ENCODE results near the gene TMEM144. TPM values are rescaled to one million over a fixed set of nuclear protein-coding genes. Genes with fewer than 3 reads are reported as not detected.

TMEM144 gene
- total RNA-seq (10 to 100 TPM in 3 of 7 donors, 1 to 10 TPM in 4; 5.6 to 14.9 (median 9.0) TPM), polyA plus RNA-seq (1 to 10 TPM; 5.4 to 8.4 TPM)
- long read RNA-seq, donor 1, partial matches to known transcripts = 0 of 6 reads
- long read RNA-seq, donor 1, other reads (novel, unspliced or antisense) = 2 of 6 reads
- long read RNA-seq, donor 2 = 0 reads
- long read RNA-seq, donor 3, transcript TMEM144-201 (13 exons, 3,442 nt) = major isoform, 5 of 9 reads
- long read RNA-seq, donor 3, partial matches to known transcripts = 1 of 9 reads
- long read RNA-seq, donor 3, other reads (novel, unspliced or antisense) = 3 of 9 reads

GRCh38 chr4:158209825-158210807 is at the start of gene TMEM144:
Gene TMEM144, plus strand, starts transcription at chr4:158210486. Its CDS starts 2,182 bp downstream, at chr4:158212668.
- Histone ChIP-seq H3K9me3 (no peaks in the 10 kb centered on the region), H3K36me3 (no peaks in the 10 kb centered on the region), H3K4me3 (peak within 1 kb of the TSS; percentile 37), H3K27me3 (no peaks in the 10 kb centered on the region), H3K27ac (peak within 1 kb of the TSS; percentile 91 to 93), H3K4me1 (ENCODE audit: insufficient read depth) (peaks cover 2% of the 10 kb centered on the region)
- WGBS, 3 donors = 11 to 12% (median 11%) methylated on average over 34 of the region's 34 CpGs
- peak; percentile 87 to 92 (median 91) for DNase-seq
- intact Hi-C loops (cut with DNase I) = no loop called here
- TF ChIP-seq POLR2A (IDR thresholded peaks at IDR 0.05) = peak; percentile 40
- peak in 1 of 3 donors; percentile 36 for TF ChIP-seq CTCF (IDR thresholded peaks at IDR 0.05)
- TF ChIP-seq EP300 (IDR thresholded peaks at IDR 0.05) = no peak

- H3K27ac ChIP-seq = peak overlapping the region in 1 of 2 donors; percentile 10
- H3K9me3 ChIP-seq = no peaks in the 10 kb centered on the region
- no peak for DNase-seq
- H3K36me3 ChIP-seq = no peaks in the 10 kb centered on the region
- H3K4me3 ChIP-seq = no peak overlapping the region
- WGBS, 3 donors = 9 to 11% (median 11%) methylated on average over 6 of the region's 6 CpGs
- H3K4me1 ChIP-seq (ENCODE audit: insufficient read depth) = peaks cover 19% of the 10 kb centered on the region
- TF ChIP-seq CTCF (IDR thresholded peaks at IDR 0.05) (no peak), POLR2A (IDR thresholded peaks at IDR 0.05) (no peak), EP300 (IDR thresholded peaks at IDR 0.05) (no peak)
- no peaks in the 10 kb centered on the region for H3K27me3 ChIP-seq
- intact Hi-C loops (cut with DNase I) = loop anchor here in 1 of 4 donors (10.0 kb wide), 1 partner anchor 67 kb away; no protein-coding TSS in a partner anchor
Observed at GRCh38 chr4:158161551-158162354, 48.5 kb upstream of the TMEM144 start.

DNA sequence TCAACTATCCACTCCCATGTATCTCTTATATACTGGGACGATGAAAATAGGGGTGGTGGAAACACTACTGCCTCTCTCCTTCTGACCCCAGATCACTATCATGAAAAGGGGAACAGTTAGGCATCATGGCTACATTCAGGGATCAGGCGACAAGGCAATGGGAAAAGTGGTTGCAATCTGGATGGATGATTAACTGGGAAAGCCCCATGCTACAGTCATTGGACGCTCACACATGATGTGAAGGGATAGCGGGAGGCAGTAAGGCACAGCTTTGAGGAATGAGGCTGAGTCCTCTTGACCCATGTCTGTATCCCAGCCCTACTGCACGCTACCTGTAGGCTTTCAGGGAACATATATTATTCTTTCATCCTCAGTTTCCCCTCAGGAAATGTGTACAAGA is 47.7 kb upstream of the TMEM144 start:
- Histone ChIP-seq H3K9me3 (no peaks in the 10 kb centered on the region), H3K4me1 (ENCODE audit: insufficient read depth) (peaks cover 19% of the 10 kb centered on the region), H3K4me3 (no peak overlapping the region), H3K27ac (no peak overlapping the region), H3K27me3 (no peaks in the 10 kb centered on the region), H3K36me3 (no peaks in the 10 kb centered on the region)
- WGBS, 3 donors = 91 to 94% (median 92%) methylated on average over 5 of the region's 5 CpGs
- DNase-seq = no peak
- intact Hi-C loops (cut with DNase I) = loop anchor here in 1 of 4 donors (10.0 kb wide), 1 partner anchor 68 kb away; no protein-coding TSS in a partner anchor
- TF ChIP-seq EP300 (IDR thresholded peaks at IDR 0.05) = no peak

DNA sequence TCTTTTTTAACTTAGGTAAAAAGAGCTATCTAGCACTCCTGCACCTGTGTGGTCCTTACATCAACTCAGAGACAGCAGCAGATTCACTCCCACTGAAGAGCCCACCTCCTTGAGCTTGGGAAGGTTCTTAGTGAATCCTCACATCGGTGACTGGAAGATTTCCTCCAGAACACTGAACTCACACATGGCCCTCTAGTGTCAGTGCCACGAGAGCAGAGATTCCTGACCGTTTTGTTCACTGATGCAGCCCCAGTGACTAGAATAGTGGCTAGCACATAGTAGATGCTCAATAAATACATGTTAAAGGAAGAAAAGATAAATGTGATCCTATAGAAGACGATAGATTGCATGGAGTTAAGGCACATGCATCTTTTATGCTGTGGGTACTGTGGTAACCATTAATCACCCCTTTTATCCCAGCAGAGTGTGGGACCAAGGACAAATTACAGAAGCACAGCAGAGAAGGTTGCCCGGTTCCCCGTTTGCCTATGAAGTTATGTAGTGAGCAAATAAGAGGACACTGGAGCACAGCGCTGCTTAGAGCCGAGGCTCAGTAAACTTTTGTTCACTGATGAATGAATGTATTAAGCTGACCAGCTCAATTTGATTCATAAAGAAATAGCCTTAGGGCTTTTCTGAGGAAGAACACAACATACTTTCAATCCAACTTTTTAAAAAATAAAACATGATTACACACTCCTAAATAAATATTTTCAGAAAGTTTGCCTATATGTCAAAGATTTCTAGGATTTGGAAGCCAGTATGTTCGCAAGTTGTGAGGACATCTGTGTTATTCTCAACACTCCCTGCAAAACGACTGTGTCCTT is 46.1 kb upstream of the TMEM144 start:
- H3K9me3 ChIP-seq = no peaks in the 10 kb centered on the region
- peak overlapping the region; percentile 61 for H3K4me3 ChIP-seq
- peaks cover 15% of the 10 kb centered on the region for H3K4me1 ChIP-seq (ENCODE audit: insufficient read depth)
- TF ChIP-seq EP300 (IDR thresholded peaks at IDR 0.05) (no peak), CTCF (IDR thresholded peaks at IDR 0.05) (no peak), POLR2A (IDR thresholded peaks at IDR 0.05) (no peak)
- intact Hi-C loops (cut with DNase I) = loop anchor here in 1 of 4 donors (10.0 kb wide), 1 partner anchor 69 kb away; no protein-coding TSS in a partner anchor
- H3K27ac ChIP-seq = peak overlapping the region in 1 of 2 donors; percentile 16
- no peaks in the 10 kb centered on the region for H3K36me3 ChIP-seq
- no peaks in the 10 kb centered on the region for H3K27me3 ChIP-seq
- peak in 1 of 5 donors; percentile 27 for DNase-seq
- 11 to 14% (median 14%) methylated on average over 10 of the region's 10 CpGs for WGBS, 3 donors

Data from ovary (tissue), 10 donors.